KG1 (cell line): ENCODE data around the gene TTLL3.
"Not testable (repeated sequence)": the region's sequence is repeated elsewhere in the genome, so short reads cannot be mapped to it uniquely, and the experiment has no call there.

Experiments used
- DNase-seq: peaks from one replicate; lab custom pipeline; 2025; lab: John Stamatoyannopoulos, UW

TTLL3 gene

DNA sequence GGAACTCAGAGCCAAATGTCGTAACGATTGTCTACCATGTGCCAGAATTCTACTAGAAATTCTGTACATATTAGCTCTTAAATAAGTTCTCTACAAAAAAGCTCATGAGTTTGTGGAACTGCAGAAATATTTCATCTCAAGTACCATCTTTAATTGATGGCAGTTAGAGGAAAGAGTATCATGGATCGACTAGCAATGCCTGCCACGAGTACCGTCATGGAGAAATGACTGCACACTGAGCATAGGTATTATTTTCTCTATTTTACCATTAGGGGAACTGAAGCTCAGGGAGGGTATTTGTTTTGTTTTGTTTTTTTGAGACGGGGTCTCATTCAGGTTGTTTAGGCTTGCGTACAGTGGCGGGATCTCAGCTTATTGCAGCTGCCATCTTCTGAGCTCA is 31.0 kb downstream of the TTLL3 start:
- no peak for DNase-seq

DNA sequence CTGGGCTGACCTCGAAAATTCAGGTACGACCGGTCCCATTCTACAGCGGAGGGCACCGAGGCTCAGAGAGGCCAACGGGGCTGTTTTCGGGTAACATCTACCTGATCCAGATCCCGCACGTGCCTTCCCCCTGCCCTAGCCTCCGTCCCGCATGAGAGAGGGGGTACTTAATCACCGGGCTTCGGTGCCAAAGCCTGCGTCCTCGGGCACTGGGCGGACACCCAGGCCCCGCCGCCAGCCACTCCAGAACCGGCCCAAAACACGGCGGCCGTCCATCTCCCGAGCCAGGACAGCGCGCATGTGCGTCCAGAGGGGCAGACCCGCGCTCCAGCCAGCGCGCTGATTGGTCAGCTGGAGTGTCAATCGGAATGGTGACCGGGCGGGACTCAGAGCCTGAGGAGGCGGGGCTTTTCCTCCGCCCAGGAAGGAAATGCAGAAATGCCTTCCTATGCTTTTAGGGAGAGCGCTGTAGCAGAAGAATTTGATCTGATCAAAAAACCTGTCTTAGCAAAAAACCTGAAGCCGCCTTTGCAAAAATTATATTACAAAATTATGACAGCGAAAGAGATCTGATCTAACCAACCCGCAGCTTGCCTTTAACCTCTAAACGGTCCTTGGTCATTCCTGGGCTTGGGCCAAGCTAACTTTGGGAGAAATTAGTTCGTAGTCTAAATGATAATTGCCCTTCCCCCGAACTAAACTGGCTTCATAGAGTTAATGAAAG is 33.8 kb downstream of the TTLL3 start, which contains the start of gene RPUSD3:
TSS of gene RPUSD3 (minus strand) at position 294 of the 724 bp plus-strand sequence. CDS start at position 276, 18 bp downstream.
- DNase-seq, result peak; percentile 90

DNA sequence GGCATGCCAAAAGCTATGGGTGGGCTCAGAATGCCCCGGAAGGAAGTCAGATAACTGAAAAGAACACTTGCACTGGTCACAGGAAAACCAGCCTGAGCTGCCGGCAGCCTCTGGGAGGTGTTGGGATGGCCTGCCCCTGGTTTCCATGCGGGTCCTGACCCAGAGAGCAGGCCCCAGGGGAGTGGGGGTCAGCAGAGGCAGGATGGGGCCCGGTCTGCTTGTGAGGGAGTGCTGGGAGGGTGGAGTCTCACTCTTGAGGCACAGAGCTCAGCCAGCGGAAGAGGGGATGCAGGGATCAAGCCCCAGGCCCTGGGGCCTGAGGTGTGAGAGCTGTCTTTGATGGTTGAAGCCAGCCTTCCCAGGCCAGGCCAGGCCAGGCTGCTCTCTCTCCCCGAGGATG is 36.2 kb downstream of the TTLL3 start:
- no peak for DNase-seq

DNA sequence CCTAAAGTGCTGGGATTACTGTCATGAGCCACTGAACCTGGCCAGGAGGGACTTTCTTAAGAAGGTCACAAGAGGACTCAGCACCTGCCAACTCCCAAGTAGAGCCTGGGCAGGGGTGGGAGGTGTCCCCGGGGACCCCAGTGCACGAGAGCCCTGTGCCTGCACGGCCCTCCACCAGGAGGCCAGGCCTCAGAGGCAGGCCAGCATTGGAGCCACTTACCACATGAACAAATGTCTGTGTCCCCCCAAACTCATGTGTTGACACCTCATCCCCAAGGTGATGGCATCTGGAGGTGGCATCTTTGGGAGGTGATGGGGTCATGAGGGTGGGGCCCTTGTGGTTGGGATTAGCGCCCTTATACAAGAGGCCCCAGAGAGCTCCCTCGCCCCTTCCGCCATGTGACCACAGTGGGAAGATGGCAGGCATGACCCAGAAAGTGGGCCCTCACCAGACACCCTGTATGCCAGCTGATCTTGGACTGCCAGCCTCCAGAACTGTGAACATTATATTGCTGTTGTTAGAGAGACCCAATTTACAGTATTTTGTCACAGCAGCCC is 36.9 kb downstream of the TTLL3 start:
- no peak for DNase-seq

DNA sequence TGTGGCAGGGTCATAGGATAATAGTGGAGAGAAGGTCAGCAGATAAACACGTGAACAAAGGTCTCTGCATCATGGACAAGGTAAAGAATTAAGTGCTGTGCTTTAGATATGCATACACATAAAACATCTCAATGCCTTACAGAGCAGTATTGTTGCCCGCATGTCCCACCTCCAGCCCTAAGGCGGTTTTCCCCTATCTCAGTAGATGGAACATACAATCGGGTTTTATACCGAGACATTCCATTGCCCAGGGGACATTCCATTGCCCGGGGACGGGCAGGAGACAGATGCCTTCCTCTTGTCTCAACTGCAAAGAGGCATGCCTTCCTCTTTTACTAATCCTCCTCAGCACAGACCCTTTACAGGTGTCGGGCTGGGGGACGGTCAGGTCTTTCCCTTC is 37.8 kb downstream of the TTLL3 start:
- DNase-seq, result not testable (repeated sequence)

DNA sequence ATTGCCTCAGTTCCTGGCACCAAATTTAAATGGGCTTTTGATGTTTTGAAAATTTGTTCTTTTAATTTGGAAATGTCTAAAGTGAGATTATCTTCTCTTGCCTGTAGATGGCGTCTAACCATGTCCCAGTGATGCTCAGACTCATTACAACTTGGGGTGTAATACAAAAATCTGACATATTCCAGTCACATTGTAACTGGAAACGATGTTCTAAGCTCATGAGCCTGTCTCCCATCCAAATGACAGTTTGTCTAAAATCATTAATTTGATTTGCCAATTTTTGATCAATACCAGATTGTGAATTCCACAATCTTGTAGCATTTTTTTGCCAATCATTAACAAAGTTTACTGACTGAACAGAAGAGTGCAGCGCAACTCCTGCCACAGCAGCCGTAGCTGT is 38.8 kb downstream of the TTLL3 start:
- not testable (repeated sequence) for DNase-seq

DNA sequence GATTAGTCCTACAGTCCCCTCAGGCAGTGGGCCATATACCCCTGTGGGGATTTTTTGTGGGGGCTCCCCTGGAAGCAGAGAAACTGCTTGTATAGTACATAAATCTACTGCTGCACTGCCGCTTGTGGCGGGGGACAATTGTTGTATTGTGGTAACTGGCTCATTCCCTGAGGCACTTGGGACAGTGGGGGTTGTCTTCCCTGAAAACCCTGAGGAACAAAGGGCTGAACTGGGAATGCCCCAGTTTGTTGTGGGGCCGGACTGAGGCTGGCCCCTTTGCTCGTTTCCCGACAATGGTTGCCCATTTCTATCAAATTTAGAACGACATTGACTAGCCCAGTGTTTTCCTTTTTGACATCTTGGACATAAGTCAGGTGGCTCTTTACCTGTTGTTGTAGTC is 41.3 kb downstream of the TTLL3 start:
- not testable (repeated sequence) for DNase-seq

DNA sequence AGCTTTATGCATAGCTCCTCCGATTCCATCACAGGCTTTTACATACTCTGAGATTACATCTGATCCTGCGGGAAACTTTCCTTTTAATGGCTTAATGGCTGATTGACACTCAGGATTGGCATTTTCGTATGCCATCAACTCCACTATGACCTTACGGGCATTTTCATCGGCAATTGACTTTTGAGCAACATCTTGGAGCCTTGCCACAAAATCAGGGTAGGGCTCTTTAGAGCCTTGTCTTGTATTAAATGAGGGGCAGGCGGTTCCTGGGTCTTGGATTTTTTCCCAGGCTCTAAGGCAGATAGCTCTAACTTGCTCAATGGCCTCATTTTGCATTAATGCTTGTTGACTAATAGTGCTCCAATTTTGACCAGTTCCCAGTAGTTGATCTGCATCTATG is 41.9 kb downstream of the TTLL3 start:
- not testable (repeated sequence) for DNase-seq

DNA sequence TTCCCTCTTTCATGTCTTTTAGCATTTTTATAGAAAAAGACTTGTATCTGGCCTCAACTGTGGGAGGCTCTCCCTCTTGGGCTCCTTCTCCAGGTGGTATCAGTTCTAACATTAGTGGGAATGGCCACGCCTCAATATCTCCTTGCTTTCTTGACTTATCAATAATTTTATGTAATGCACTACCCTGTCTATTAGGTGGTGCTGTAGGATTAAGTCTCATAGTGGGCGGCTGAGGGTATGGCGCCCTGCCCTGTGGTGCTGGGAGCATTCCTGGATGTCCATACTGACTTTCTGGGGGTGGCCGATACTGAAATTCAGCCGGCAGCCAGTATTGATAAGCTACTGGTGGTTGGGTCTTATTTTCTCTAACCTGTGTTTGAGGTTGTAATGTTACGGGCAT is 42.5 kb downstream of the TTLL3 start:
- no peak for DNase-seq

DNA sequence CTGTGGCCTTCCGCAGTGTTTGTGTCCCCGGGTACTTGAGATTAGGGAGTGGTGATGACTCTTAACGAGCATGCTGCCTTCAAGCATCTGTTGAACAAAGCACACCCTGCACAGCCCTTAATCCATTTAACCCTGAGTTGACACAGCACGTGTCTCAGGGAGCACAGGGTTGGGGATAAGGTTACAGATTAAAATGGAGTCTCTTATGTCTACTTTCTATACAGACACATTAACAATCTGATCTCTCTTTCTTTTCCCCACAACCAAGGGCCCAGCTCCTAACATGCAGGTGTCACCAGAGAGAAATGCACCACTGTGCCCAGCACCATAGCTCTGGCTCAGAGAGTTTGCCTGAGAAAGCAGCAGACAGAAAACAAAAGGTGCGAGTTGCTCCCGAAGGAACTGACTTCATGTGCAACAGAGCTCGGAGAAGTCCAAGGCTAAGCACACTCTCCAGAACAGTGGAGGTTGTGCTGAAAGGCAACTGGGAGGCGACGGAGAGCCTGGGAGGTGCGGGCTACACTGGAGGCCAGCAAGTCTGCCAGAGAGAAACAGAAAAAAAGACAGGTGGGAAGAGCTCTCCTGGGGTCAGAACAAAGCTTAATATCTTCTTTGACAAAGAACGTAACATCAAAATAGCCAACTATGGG is 44.4 kb downstream of the TTLL3 start:
- DNase-seq, result not testable (repeated sequence)

DNA sequence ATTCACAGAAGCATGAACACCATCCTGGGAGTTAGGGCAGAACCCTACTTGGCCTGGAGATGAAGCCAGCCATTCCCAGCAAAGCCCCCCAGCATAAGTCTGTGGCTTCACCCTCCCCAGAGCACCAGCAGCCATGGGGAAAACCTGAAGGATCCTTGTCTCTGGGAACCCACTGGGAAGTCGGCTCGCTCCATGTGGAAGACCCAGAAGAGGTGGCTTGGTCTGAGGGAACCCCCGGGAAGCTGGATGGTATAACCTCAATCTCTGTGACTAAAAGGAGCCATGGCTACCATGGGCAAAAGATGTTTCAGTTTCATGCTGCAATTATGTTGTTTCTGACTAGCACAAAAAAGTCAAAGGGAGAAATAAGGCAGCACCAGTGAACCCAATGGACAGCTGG is 45.5 kb downstream of the TTLL3 start:
- DNase-seq, result no peak

DNA sequence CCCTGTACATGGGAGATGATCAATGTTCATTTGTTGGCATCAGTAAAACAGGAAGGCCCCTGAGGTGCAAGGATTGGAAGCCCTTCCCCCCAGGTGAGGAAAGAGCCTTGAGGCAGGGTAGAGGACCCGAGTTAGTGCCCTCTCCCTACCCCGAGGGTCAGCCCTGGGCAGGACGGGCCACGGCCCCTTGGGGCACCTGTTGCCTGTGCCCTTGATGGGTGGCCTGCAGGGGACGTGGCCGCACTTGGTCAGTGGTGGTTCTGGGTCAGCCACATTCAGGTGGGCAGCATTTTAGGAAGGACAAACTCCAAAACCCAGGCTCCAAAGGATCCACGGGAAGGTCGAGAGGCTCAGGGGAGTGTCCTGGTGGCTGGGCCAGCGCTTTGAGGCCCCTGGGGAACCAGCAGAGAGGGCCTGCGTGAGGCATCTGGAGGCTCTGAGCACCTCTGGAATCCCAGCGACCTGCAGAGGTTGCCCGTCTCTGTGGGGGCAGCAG is 49.5 kb downstream of the TTLL3 start:
- no peak for DNase-seq

DNA sequence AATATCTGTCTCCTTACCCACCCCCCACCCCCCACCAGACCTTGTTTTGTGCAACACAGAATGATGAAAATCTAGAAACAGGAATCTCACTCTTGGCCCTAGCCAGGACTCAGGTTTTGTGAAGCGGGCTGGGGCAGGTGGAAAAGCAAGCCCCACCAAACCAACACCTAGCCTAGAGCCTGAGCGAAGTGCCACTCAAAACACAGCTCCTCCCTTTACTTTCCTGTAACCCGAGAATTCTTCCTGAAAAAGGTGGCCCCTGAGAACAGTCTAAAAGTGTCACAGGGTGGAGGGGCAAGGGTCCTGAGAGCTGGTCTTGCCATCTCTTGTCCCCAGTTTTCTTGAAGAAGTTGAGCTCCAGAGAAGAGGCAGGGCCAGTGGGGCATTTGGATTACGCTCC is 51.1 kb downstream of the TTLL3 start:
- no peak for DNase-seq

DNA sequence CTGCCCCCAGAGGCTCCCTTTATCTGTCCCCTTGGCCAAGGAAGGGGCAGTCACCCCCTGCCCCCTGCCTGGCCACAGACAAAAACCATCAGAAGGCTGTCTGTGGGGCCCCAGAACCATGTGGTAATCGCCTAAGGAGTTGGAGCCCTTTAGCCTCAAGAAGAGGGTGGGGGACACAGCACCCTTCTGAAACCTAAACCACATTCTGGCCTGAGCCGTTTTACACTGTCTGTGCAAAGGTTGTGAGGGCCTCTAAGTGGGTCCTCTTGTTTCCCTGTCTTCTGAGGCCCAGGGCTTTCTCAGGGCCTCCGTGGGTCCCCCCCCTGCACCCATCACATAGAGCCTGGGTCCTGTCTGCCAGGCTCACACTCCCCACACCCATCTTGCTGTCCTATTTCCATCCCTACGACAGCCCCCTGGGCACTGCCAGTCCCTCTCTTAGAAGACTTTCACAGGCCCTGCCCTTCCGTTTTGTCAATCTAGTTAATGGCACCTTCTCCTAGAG is 51.6 kb downstream of the TTLL3 start:
- DNase-seq, result no peak

DNA sequence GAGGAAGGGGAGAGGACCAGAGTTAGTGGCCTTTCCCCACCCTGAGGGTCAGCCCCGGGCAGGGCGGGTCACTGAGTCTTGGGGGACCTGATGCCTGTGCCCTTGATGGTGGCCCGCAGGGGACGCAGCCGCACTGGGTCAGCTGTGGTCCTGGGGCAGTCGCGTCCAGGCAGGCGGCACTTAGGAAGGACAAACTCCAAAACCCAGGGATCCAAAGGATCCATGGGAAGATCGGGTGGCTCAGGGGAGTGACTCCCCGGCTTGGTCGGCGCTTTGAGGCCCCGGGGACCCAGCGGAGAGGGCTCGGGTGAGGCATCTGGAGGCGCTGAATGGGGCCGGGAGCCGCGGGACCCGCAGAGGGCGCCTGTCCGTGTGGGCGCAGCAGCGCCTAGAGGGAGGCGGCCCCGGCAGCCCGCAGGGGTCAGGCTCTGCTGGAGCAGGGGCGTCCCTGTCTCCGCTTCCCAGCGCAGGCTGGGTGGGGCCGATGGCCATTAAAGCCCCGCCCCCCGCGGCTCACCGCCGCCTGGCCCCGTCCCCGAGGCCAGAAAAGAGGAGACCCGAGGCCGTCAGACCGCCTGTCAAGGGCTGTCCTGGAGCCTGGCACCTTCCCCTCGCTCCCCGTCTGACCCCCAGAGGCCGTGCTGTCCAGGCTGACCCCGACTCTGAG is 52.5 kb downstream of the TTLL3 start:
- DNase-seq, result no peak

DNA sequence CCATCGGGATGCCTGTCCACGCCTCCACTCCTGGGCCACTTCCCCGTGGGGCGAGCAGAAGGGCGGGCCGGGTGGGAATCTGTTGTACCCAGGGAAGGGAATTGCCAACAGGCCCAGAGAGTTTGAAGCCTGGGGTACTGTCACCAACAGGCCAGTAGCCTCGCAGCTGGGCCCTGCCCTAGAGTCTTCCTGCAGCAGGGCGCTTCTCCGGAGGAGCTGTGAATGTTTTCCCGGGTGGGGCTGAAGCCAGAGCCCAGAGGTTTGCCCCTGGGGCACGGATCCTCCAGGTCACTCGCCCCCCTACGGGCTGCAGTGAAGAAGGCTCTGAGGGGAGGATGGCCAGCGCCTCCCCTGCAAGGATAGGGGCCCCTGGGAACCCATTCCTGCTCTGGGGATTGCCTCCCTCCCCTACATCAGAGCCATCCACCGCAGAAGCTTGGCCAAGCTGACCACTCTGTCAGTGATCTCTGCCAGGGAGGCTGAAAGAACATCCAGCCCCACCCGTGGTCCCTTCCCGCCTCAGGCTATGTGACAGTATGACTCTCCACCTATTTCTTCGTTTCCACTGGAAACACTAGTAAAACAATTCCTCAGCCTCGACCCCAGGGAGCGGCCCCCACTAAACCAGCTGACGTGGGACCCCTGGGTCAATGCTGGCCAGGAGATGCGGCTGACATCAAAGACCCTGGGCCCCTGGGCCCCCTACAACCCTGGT is 53.2 kb downstream of the TTLL3 start:
- DNase-seq, result no peak

DNA sequence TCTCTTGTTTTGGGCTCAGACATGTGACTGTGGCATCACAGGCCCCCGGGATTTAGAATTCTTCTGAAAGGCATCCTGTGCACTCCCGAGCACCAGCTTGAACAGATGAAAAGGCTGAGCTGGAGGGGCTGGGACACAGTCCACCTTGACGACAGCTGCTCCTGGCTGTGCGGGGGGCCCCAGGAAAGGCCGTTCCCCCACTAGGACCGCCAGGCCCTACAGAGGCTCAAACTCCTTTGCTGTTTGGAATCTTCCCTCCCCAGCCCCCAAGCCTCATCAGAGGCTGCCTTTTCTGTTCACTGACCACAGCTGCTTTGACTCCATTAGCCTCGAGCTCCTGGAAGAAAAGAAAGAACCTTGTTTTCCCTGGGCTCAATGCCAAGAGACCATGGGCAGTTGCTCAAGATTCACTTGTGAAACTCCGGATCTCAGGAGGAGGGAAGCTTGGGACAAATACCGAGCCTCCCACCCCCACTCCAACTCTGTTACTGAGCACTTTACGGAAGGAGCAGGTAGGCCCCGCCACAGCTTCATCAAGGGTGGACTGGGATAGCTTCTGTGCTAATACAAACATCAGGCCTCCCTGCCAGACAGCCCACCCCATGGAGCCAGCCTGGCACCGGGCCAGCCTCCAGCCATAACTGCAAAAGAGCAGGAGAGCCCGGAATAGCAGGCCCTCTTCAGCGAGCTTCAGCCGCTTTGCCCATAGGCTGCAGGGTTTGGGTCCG is 54.3 kb downstream of the TTLL3 start:
- DNase-seq, result no peak

DNA sequence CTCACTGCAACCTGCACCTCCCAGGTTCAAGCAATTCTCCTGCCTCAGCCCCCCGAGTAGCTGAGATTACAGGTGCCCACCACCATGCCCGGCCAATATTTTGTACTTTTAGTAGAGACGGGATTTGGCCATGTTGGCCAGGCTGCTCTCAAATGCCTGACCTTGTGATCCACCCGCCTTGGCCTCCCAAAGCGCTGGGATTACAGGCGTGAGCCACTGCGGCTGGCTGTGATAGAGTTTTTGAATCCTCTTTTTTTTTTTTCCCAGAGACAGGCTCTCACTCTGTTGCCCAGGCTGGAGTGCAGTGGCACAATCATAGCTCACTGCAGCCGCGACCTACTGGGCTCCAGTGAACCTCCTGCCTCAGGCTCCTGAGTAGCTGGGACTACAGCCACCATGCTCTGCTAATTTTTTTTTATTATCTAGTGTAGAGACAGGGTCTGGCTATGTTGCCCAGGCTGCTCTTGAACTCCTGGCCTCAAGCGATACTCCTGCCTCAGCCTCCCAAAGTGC is 55.1 kb downstream of the TTLL3 start:
- DNase-seq, result not testable (repeated sequence)

DNA sequence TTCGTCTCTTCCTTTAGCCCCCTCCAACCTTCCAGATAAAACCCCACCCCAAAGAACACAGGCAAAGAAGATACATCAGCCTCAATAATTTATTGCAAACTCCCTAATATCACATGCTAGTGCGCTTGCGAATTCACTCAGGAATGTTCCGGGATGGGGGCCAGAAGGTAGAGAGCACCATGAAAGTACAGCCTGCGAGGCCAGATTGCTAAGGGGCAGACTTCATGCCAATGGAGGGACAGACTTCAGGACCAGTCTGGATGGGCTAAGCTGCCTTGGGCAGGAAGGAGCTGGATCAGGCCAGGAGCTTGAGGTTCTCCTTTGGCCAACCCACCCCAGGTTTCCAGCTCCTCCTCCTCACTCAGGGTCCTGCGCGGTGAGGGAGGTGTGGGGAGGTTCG is 56.6 kb downstream of the TTLL3 start:
- DNase-seq, result no peak

DNA sequence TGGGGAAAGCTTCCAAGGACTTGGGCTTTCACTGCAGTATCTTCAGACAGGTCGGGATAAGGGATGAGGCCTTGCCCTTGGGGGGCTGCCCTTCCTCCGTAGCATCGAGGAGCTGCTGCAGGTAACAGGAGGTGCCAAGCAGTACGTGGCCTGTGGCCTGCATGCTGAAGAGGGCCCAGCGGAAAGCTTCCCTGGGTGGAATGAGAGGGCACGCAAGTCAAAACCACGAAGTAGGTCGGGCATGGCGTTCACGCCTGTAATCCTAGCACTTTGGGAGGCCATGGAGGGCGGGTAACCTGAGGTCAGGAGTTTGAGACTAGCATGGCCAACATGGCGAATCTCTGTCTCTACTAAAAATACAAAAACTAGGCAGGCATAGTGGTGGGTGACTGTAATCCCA is 57.0 kb downstream of the TTLL3 start:
- DNase-seq, result no peak

DNA sequence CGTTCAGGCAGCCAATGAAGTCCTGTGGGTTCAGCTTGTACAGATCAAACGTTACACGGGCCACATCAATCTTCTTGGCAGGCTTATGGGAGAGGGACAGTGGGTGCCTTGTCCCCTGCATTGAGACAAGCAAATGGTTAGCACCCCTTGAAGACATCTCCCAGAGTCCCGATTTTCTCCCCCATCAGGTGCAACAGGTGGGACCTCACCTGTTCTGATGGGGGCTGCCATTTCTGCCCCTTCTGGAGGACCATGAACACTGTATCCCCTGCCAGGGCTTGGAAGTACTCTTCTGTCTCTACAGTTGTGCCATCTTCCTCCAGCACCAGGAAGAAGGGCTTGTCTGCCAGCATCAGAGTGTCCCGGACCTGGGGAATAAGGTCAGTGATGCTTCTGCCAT is 59.9 kb downstream of the TTLL3 start:
- DNase-seq, result no peak
